Measurements from ENCODE around the gene RIPOR1.
A peak's percentile ranks its signal among the peaks of the same experiment; 100 is the strongest.

RIPOR1 gene

GRCh38 chr16:67558859-67559258 is 30.2 kb downstream of the RIPOR1 start:
- DNase-seq: no peak

- DNase-seq: no peak
Measured at GRCh38 chr16:67560827-67561342, 32.3 kb downstream of the RIPOR1 start.

- DNase-seq: no peak
Measured at GRCh38 chr16:67561501-67561823, 32.8 kb downstream of the RIPOR1 start.

GRCh38 chr16:67561824-67562525 is 33.3 kb downstream of the RIPOR1 start:
- peak; percentile 94 for DNase-seq

GRCh38 chr16:67562526-67562917 is 33.9 kb downstream of the RIPOR1 start, which contains the start of gene CTCF:
Gene CTCF (plus strand): TSS chr16:67562526. CDS start chr16:67610833, 48,307 bp downstream.
- DNase-seq: peak; percentile 76

- DNase-seq: peak; percentile 45
Measured at GRCh38 chr16:67562918-67563707, 34.5 kb downstream of the RIPOR1 start.

- DNase-seq: no peak
Measured at GRCh38 chr16:67563708-67564468, 35.3 kb downstream of the RIPOR1 start.

- DNase-seq: no peak
Measured at GRCh38 chr16:67565470-67566100, 37.0 kb downstream of the RIPOR1 start.

- no peak for DNase-seq
Measured at GRCh38 chr16:67571464-67571863, 42.8 kb downstream of the RIPOR1 start.

- no peak for DNase-seq
Measured at GRCh38 chr16:67571981-67572431, 43.4 kb downstream of the RIPOR1 start.

- DNase-seq: no peak
Measured at GRCh38 chr16:67579686-67580085, 51.1 kb downstream of the RIPOR1 start.

- no peak for DNase-seq
Measured at GRCh38 chr16:67580202-67580601, 51.6 kb downstream of the RIPOR1 start.

- DNase-seq: no peak
Measured at GRCh38 chr16:67593288-67593687, 64.7 kb downstream of the RIPOR1 start.

GRCh38 chr16:67593701-67594100 is 65.1 kb downstream of the RIPOR1 start:
- DNase-seq: no peak

- no peak for DNase-seq
Measured at GRCh38 chr16:67594256-67594915, 65.8 kb downstream of the RIPOR1 start.

GRCh38 chr16:67594956-67595355 is 66.3 kb downstream of the RIPOR1 start:
- no peak for DNase-seq
